Measurements from ENCODE around the gene SMIM7.
"Not testable (repeated sequence)": the region's sequence is repeated elsewhere in the genome, so short reads cannot be mapped to it uniquely, and the experiment has no call there.

Gene SMIM7
- long read RNA-seq, donor 1, transcript SMIM7-214 (4 exons, 1,075 nt): minor isoform, 8 of 94 reads
- long read RNA-seq, donor 1, transcript SMIM7-208 (5 exons, 2,776 nt): major isoform, 51 of 94 reads
- long read RNA-seq, donor 1, partial matches to known transcripts: 15 of 94 reads
- long read RNA-seq, donor 1, other reads (novel, unspliced or antisense): 0 of 94 reads
- long read RNA-seq, donor 2, transcript SMIM7-214 (4 exons, 1,075 nt): minor isoform, 8 of 61 reads
- long read RNA-seq, donor 2, transcript SMIM7-208 (5 exons, 2,776 nt): major isoform, 36 of 61 reads
- long read RNA-seq, donor 2, partial matches to known transcripts: 9 of 61 reads
- long read RNA-seq, donor 2, other reads (novel, unspliced or antisense): 0 of 61 reads
- long read RNA-seq, donor 3, transcript SMIM7-215 (6 exons, 975 nt): minor isoform, 5 of 43 reads
- long read RNA-seq, donor 3, transcript SMIM7-208 (5 exons, 2,776 nt): major isoform, 26 of 43 reads
- long read RNA-seq, donor 3, partial matches to known transcripts: 0 of 43 reads
- long read RNA-seq, donor 3, other reads (novel, unspliced or antisense): 0 of 43 reads
- long read RNA-seq, donor 4, transcript SMIM7-208 (5 exons, 2,776 nt): major isoform, 24 of 63 reads
- long read RNA-seq, donor 4, transcript SMIM7-215 (6 exons, 975 nt): minor isoform, 6 of 63 reads
- long read RNA-seq, donor 4, transcript SMIM7-214 (4 exons, 1,075 nt): minor isoform, 7 of 63 reads
- long read RNA-seq, donor 4, partial matches to known transcripts: 7 of 63 reads
- long read RNA-seq, donor 4, other reads (novel, unspliced or antisense): 5 of 63 reads
- long read RNA-seq, donor 5, transcript SMIM7-214 (4 exons, 1,075 nt): minor isoform, 6 of 82 reads
- long read RNA-seq, donor 5, transcript SMIM7-208 (5 exons, 2,776 nt): major isoform, 40 of 82 reads
- long read RNA-seq, donor 5, partial matches to known transcripts: 15 of 82 reads
- long read RNA-seq, donor 5, other reads (novel, unspliced or antisense): 0 of 82 reads
- long read RNA-seq, donor 6, transcript SMIM7-220 (5 exons, 534 nt): minor isoform, 5 of 71 reads
- long read RNA-seq, donor 6, transcript SMIM7-214 (4 exons, 1,075 nt): minor isoform, 7 of 71 reads
- long read RNA-seq, donor 6, transcript SMIM7-208 (5 exons, 2,776 nt): major isoform, 48 of 71 reads
- long read RNA-seq, donor 6, transcript SMIM7-210 (6 exons, 1,065 nt): minor isoform, 5 of 71 reads
- long read RNA-seq, donor 6, partial matches to known transcripts: 0 of 71 reads
- long read RNA-seq, donor 6, other reads (novel, unspliced or antisense): 0 of 71 reads
- long read RNA-seq, donor 7: 0 reads
- long read RNA-seq, donor 8, transcript SMIM7-208 (5 exons, 2,776 nt): major isoform, 28 of 57 reads
- long read RNA-seq, donor 8, transcript SMIM7-215 (6 exons, 975 nt): minor isoform, 7 of 57 reads
- long read RNA-seq, donor 8, transcript SMIM7-214 (4 exons, 1,075 nt): minor isoform, 10 of 57 reads
- long read RNA-seq, donor 8, partial matches to known transcripts: 0 of 57 reads
- long read RNA-seq, donor 8, other reads (novel, unspliced or antisense): 0 of 57 reads

- peak; percentile 99 for DNase-seq
Observed at GRCh38 chr19:16659832-16660708, at the start of gene SMIM7. Gene SMIM7, minus strand, starts transcription at chr19:16660144. Its CDS starts 34 bp downstream, at chr19:16660110.

- DNase-seq: no peak
Observed at GRCh38 chr19:16703677-16704076, 43.7 kb upstream of the SMIM7 start.

GRCh38 chr19:16702123-16702522, 42.2 kb upstream of the SMIM7 start:
- DNase-seq: no peak

- DNase-seq: no peak
Observed at GRCh38 chr19:16698914-16699313, 39.0 kb upstream of the SMIM7 start.

- DNase-seq: no peak
Observed at GRCh38 chr19:16688084-16688483, 28.1 kb upstream of the SMIM7 start.

- DNase-seq: no peak
Observed at GRCh38 chr19:16684216-16684615, 24.3 kb upstream of the SMIM7 start.

GRCh38 chr19:16682539-16682938, 22.6 kb upstream of the SMIM7 start:
- no peak for DNase-seq

GRCh38 chr19:16679811-16680210, 19.9 kb upstream of the SMIM7 start:
- DNase-seq: no peak

- DNase-seq: no peak
Observed at GRCh38 chr19:16678498-16678897, 18.6 kb upstream of the SMIM7 start.

- DNase-seq: no peak
Observed at GRCh38 chr19:16677055-16677454, 17.1 kb upstream of the SMIM7 start.

GRCh38 chr19:16676101-16676798, 16.3 kb upstream of the SMIM7 start:
- no peak for DNase-seq

- DNase-seq: not testable (repeated sequence)
Observed at GRCh38 chr19:16673839-16674238, 13.9 kb upstream of the SMIM7 start.

GRCh38 chr19:16673231-16673630, 13.3 kb upstream of the SMIM7 start:
- no peak for DNase-seq

- DNase-seq: no peak
Observed at GRCh38 chr19:16671652-16672274, 11.8 kb upstream of the SMIM7 start.

- no peak for DNase-seq
Observed at GRCh38 chr19:16670291-16670690, 10.3 kb upstream of the SMIM7 start.

- not testable (repeated sequence) for DNase-seq
Observed at GRCh38 chr19:16668702-16669101, 8.8 kb upstream of the SMIM7 start.

- DNase-seq: no peak
Observed at GRCh38 chr19:16668176-16668575, 8.2 kb upstream of the SMIM7 start.

- DNase-seq: peak; percentile 37
Observed at GRCh38 chr19:16661480-16662034, 1.6 kb upstream of the SMIM7 start.

- no peak for DNase-seq
Observed at GRCh38 chr19:16660763-16661479, 977 bp upstream of the SMIM7 start, which contains the start of gene TMEM38A. Gene TMEM38A, plus strand, starts transcription at chr19:16661139. Its CDS starts 79 bp downstream, at chr19:16661218.

Measured in right kidney (tissue), 9 donors.